Thymus (tissue), 11 donors: ENCODE data around the gene PRKG1. TPM values are rescaled to one million over a fixed set of nuclear protein-coding genes. Genes with fewer than 3 reads are reported as not detected.

Experiments used
- DNase-seq, 9 donors: peaks; one replicate each; pipeline ENCODE4 v3.0.0-alpha.2; 2013; ENCODE audit warnings: low spot score in 9 of 9, low read depth in 6 of 9, missing footprints in 1 of 9
- H3K27ac ChIP-seq, 2 donors: one replicate each; pipeline ENCODE4 v1.5.1; 2013; ENCODE audit warnings: control low read depth in 1 of 2, low read depth in 1 of 2, low read length in 1 of 2, mild to moderate bottlenecking in 1 of 2, moderate library complexity in 1 of 2
- H3K27me3 ChIP-seq, 2 donors: one replicate each; pipeline ENCODE4 v1.5.1; 2013; ENCODE audit warnings: low read length in 1 of 2; ENCODE audit not compliant: control insufficient read depth in 2 of 2, insufficient read depth in 1 of 2
- H3K36me3 ChIP-seq, 2 donors: one replicate each; pipeline ENCODE4 v1.5.1; 2013; ENCODE audit warnings: low read length in 1 of 2, mild to moderate bottlenecking in 1 of 2, moderate library complexity in 1 of 2; ENCODE audit not compliant: control insufficient read depth in 2 of 2, insufficient read depth in 2 of 2
- H3K4me1 ChIP-seq, 2 donors: one replicate each; pipeline ENCODE4 v1.5.1; 2013; ENCODE audit warnings: low read length in 2 of 2; ENCODE audit not compliant: control insufficient read depth in 2 of 2, insufficient read depth in 2 of 2
- H3K4me3 ChIP-seq, 2 donors: one replicate each; pipeline ENCODE4 v1.5.1; 2013; ENCODE audit warnings: low read length in 2 of 2, control low read depth in 1 of 2, mild to moderate bottlenecking in 1 of 2
- H3K9me3 ChIP-seq, 2 donors: one replicate each; pipeline ENCODE4 v1.5.1; 2013; ENCODE audit warnings: low read length in 1 of 2, mild to moderate bottlenecking in 1 of 2; ENCODE audit not compliant: control insufficient read depth in 2 of 2, insufficient read depth in 1 of 2
- WGBS: extraction: QIAGEN DNeasy Blood & Tissue Kit; methylation state at CpG from one replicate; pipeline ENCODE4 v1.1.7; 2013; 5-methylcytosine and 5-hydroxymethylcytosine counted together
- polyA plus RNA-seq: library from polyadenylated mRNA; stranded (reverse); fragments of 200-250 nt; gene quantifications from one replicate; pipeline ENCODE4 v1.2.3, GENCODE V29; 2013
- total RNA-seq: library from RNA; stranded (reverse); fragments of 120-200 nt; gene quantifications from one replicate; pipeline ENCODE4 v1.2.4, GENCODE V29; 2013
- donor health status: healthy.

PRKG1 gene
- total and polyA plus RNA-seq, 2 donors = 2.5 to 7.4 TPM

GRCh38 chr10:51233337-51234100 is 159.2 kb downstream of the PRKG1 start:
- DNase-seq = no peak
- Histone ChIP-seq H3K27me3 (no peaks in the 10 kb centered on the region), H3K4me3 (no peak overlapping the region), H3K27ac (no peak overlapping the region), H3K4me1 (no peaks in the 10 kb centered on the region), H3K9me3 (no peaks in the 10 kb centered on the region), H3K36me3 (no peaks in the 10 kb centered on the region)
- WGBS = 94% methylated on average over 3 of the region's 3 CpGs

- H3K4me3 ChIP-seq = no peak overlapping the region
- H3K27ac ChIP-seq = no peak overlapping the region
- no peak for DNase-seq
- no peaks in the 10 kb centered on the region for H3K27me3 ChIP-seq
- WGBS = 98% methylated on average over 1 of the region's 1 CpG
- H3K9me3 ChIP-seq = no peaks in the 10 kb centered on the region
- no peaks in the 10 kb centered on the region for H3K36me3 ChIP-seq
- no peaks in the 10 kb centered on the region for H3K4me1 ChIP-seq
These were observed 161.6 kb downstream of the PRKG1 start for GRCh38 chr10:51235865-51236264.

GRCh38 chr10:51239006-51239405 is 164.7 kb downstream of the PRKG1 start:
- H3K4me1 ChIP-seq = no peaks in the 10 kb centered on the region
- no peak overlapping the region for H3K4me3 ChIP-seq
- H3K27ac ChIP-seq = no peak overlapping the region
- WGBS = 95% methylated on average over 4 of the region's 4 CpGs
- no peaks in the 10 kb centered on the region for H3K9me3 ChIP-seq
- DNase-seq = no peak
- H3K36me3 ChIP-seq = no peaks in the 10 kb centered on the region
- no peaks in the 10 kb centered on the region for H3K27me3 ChIP-seq

- H3K9me3 ChIP-seq = no peaks in the 10 kb centered on the region
- no peaks in the 10 kb centered on the region for H3K27me3 ChIP-seq
- no peak for DNase-seq
- no peaks in the 10 kb centered on the region for H3K4me1 ChIP-seq
- WGBS = 94% methylated on average over 1 of the region's 1 CpG
- H3K27ac ChIP-seq = no peak overlapping the region
- H3K4me3 ChIP-seq = no peak overlapping the region
- H3K36me3 ChIP-seq = no peaks in the 10 kb centered on the region
These were observed 167.2 kb downstream of the PRKG1 start for GRCh38 chr10:51241461-51241860.

- H3K4me1 ChIP-seq = no peaks in the 10 kb centered on the region
- 84% methylated on average over 2 of the region's 2 CpGs for WGBS
- no peaks in the 10 kb centered on the region for H3K36me3 ChIP-seq
- H3K9me3 ChIP-seq = no peaks in the 10 kb centered on the region
- H3K27me3 ChIP-seq = no peaks in the 10 kb centered on the region
- no peak overlapping the region for H3K4me3 ChIP-seq
- no peak for DNase-seq
- H3K27ac ChIP-seq = no peak overlapping the region
These were observed 168.1 kb downstream of the PRKG1 start for GRCh38 chr10:51242393-51242792.

- H3K4me1 ChIP-seq = no peaks in the 10 kb centered on the region
- no peak for DNase-seq
- H3K36me3 ChIP-seq = no peaks in the 10 kb centered on the region
- no peak overlapping the region for H3K4me3 ChIP-seq
- 48% methylated on average over 1 of the region's 1 CpG for WGBS
- no peak overlapping the region for H3K27ac ChIP-seq
- no peaks in the 10 kb centered on the region for H3K27me3 ChIP-seq
- no peaks in the 10 kb centered on the region for H3K9me3 ChIP-seq
These were observed 170.0 kb downstream of the PRKG1 start for GRCh38 chr10:51244309-51244708.

- Histone ChIP-seq H3K4me1 (no peaks in the 10 kb centered on the region), H3K4me3 (no peak overlapping the region), H3K36me3 (no peaks in the 10 kb centered on the region), H3K27me3 (no peaks in the 10 kb centered on the region), H3K27ac (no peak overlapping the region), H3K9me3 (no peaks in the 10 kb centered on the region)
- DNase-seq = no peak
- WGBS = 68% methylated on average over 4 of the region's 4 CpGs
These were observed 170.6 kb downstream of the PRKG1 start for GRCh38 chr10:51244748-51245490.

- no peak for DNase-seq
- WGBS = 7% methylated on average over 1 of the region's 1 CpG
These were observed 171.9 kb downstream of the PRKG1 start for GRCh38 chr10:51246156-51246555.

GRCh38 chr10:51250278-51250920 is 176.1 kb downstream of the PRKG1 start:
- Histone ChIP-seq H3K27ac (no peak overlapping the region), H3K4me1 (no peaks in the 10 kb centered on the region), H3K4me3 (no peak overlapping the region), H3K27me3 (no peaks in the 10 kb centered on the region), H3K9me3 (no peaks in the 10 kb centered on the region), H3K36me3 (no peaks in the 10 kb centered on the region)
- no peak for DNase-seq
- 91% methylated on average over 1 of the region's 1 CpG for WGBS

More at GRCh38 chr10:51246156-51246555, 171.9 kb downstream of the PRKG1 start:
- Histone ChIP-seq H3K36me3 (no peaks in the 10 kb centered on the region), H3K4me1 (no peaks in the 10 kb centered on the region), H3K4me3 (no peak overlapping the region), H3K27ac (no peak overlapping the region), H3K9me3 (no peaks in the 10 kb centered on the region), H3K27me3 (no peaks in the 10 kb centered on the region)
